Activated CD8-positive, alpha-beta memory T cell treated with anti-CD3 and anti-CD28 coated beads, Interleukin-2, amount 10 ng/mL, durations not matched to agents 7 days and 5 days (primary cell): ENCODE measurements around the gene HBS1L. TPM values are rescaled to one million over a fixed set of nuclear protein-coding genes. Genes with fewer than 3 reads are reported as not detected.
A peak's percentile ranks its signal among the peaks of the same experiment; 100 is the strongest.

ENCODE experiments used
- ATAC-seq: fragments of 150-1000 bp; cut with Tn5 transposase; one replicate; pipeline ENCODE4 v1.10.0; 2021; ENCODE audit warnings: moderate library complexity
- CTCF ChIA-PET: fragments of 350-600 bp; sonication (Branson Sonifier 250); formaldehyde crosslinking; loops from one replicate; lab custom pipeline; 2021; ENCODE audit warnings: antibody characterized with exemption; lab: Charles Lee
- DNase-seq: peaks from one replicate; pipeline ENCODE4 v3.0.0-alpha.2; 2020
- H3K27ac Mint-ChIP-seq: one replicate; pipeline ENCODE4 v1.8.0; 2021; ENCODE audit warnings: mild to moderate bottlenecking, mixed read lengths
- H3K27me3 Mint-ChIP-seq: one replicate; pipeline ENCODE4 v1.8.0; 2021; ENCODE audit warnings: mixed read lengths
- H3K36me3 Mint-ChIP-seq: one replicate; pipeline ENCODE4 v1.8.0; 2021; ENCODE audit warnings: mild to moderate bottlenecking, mixed read lengths
- H3K4me1 Mint-ChIP-seq: one replicate; pipeline ENCODE4 v1.8.0; 2021; ENCODE audit warnings: mixed read lengths
- H3K4me3 Mint-ChIP-seq: one replicate; pipeline ENCODE4 v1.8.0; 2021; ENCODE audit warnings: mild to moderate bottlenecking, moderate library complexity, mixed read lengths
- H3K9me3 Mint-ChIP-seq: one replicate; pipeline ENCODE4 v1.8.0; 2022; ENCODE audit warnings: low read depth, mixed read lengths
- total RNA-seq, 2 experiments: library from RNA; stranded (reverse); gene quantifications; one replicate each; pipeline ENCODE4 v1.2.3, GENCODE V29; 2021

Gene HBS1L
- total RNA-seq, 2 experiments from 2014 or later: 92.2 to 112 TPM

- Mint-ChIP-seq H3K27me3 (no peaks in the 10 kb centered on the region), H3K9me3 (no peaks in the 10 kb centered on the region), H3K36me3 (peaks cover 4% of the 10 kb centered on the region), H3K4me3 (no peak overlapping the region), H3K4me1 (no peaks in the 10 kb centered on the region), H3K27ac (no peak overlapping the region)
- CTCF ChIA-PET: interaction anchor here (2.0 kb wide), 1 partner anchor 8 kb away, joined by 8 read pairs; no protein-coding TSS in a partner anchor
- ATAC-seq (no peak), DNase-seq (no peak)
Observed at GRCh38 chr6:134948691-134949090, 105.9 kb downstream of the HBS1L start.

DNA sequence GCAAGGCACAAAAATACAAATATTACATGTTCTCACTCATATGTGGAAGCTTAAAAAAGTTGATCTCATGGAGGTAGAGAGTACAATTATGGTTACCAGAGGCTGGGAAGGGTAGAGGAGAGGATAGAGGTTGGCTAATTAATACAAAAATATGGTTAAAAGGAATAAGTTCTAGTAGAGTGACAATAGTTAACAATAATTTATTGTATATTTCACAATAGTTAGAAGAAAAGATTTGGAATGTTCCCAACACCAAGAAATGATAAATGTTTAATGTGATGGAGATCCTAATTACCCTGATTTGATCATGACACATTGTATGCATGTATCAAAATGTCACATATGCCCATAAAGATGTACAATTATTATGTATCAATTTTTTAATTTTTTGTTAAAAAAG lies 106.5 kb downstream of the HBS1L start:
- H3K27me3 Mint-ChIP-seq: no peaks in the 10 kb centered on the region
- H3K9me3 Mint-ChIP-seq: no peaks in the 10 kb centered on the region
- no peaks in the 10 kb centered on the region for H3K4me1 Mint-ChIP-seq

DNA sequence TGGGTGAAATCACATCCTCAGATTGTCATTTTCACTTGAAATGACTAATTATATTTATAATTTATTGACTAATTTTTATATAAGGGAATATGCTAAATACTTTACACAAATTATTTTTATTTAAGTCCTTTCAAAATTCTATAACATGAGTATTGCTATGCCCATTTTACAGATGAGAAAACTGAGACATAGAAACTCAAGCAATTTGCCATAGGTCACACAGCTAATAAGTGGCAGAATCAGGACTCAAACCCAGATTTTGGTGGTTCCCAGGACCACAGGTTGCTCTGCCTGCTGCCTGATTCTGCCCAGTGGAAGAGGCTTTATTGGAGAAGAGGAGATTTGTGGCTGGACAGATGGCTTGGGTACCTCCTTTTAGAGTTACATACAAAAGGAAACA lies 109.6 kb downstream of the HBS1L start:
- H3K27ac Mint-ChIP-seq: no peak overlapping the region
- no peak overlapping the region for H3K4me3 Mint-ChIP-seq
- ATAC-seq (no peak), DNase-seq (no peak)
- peaks cover 4% of the 10 kb centered on the region for H3K36me3 Mint-ChIP-seq
- CTCF ChIA-PET: no interaction called here
- no peaks in the 10 kb centered on the region for H3K4me1 Mint-ChIP-seq
- no peaks in the 10 kb centered on the region for H3K9me3 Mint-ChIP-seq
- H3K27me3 Mint-ChIP-seq: no peaks in the 10 kb centered on the region

More for the DNA sequence above, 106.5 kb downstream of the HBS1L start:
- H3K36me3 Mint-ChIP-seq: peaks cover 4% of the 10 kb centered on the region
- ATAC-seq (no peak), DNase-seq (no peak)
- H3K27ac Mint-ChIP-seq: no peak overlapping the region
- H3K4me3 Mint-ChIP-seq: no peak overlapping the region
- CTCF ChIA-PET: interaction anchor here (2.0 kb wide), 1 partner anchor 7 kb away, joined by 8 read pairs; no protein-coding TSS in a partner anchor

GRCh38 chr6:134943522-134944111 lies 111.0 kb downstream of the HBS1L start:
- CTCF ChIA-PET: interaction anchor here (0.9 to 1.5 kb wide), 2 partner anchors 60 to 120 kb away, joined by 3 to 4 read pairs; no protein-coding TSS in a partner anchor
- peaks cover 4% of the 10 kb centered on the region for H3K36me3 Mint-ChIP-seq
- H3K4me3 Mint-ChIP-seq: no peak overlapping the region
- peaks cover 8% of the 10 kb centered on the region for H3K4me1 Mint-ChIP-seq
- H3K27ac Mint-ChIP-seq: no peak overlapping the region
- H3K27me3 Mint-ChIP-seq: no peaks in the 10 kb centered on the region
- no peaks in the 10 kb centered on the region for H3K9me3 Mint-ChIP-seq
- ATAC-seq: no peak
- DNase-seq: no peak

DNA sequence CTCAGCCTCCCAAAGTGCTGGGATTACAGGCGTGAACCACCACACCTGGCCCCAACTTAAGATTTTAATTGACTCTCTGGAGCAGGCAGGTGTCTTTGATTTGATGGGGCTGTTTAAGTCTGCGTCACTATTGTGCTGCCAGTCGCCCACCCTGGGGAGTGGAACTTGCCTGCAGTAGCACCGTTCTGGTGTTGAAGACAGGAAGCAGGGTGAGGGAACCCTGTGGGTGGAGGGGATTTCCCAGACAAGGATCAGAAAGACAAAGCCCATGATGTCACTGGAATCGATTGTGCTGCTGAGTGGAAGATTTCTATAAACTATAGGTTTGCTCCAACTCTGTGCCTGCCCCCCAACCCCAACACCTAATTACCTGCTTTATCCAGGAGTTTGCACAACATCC lies 115.7 kb downstream of the HBS1L start:
- ATAC-seq (peak; percentile 79), DNase-seq (peak; percentile 64)
- H3K27ac Mint-ChIP-seq: no peak overlapping the region
- no peaks in the 10 kb centered on the region for H3K9me3 Mint-ChIP-seq
- H3K4me3 Mint-ChIP-seq: no peak overlapping the region
- peaks cover 11% of the 10 kb centered on the region for H3K4me1 Mint-ChIP-seq
- H3K36me3 Mint-ChIP-seq: no peaks in the 10 kb centered on the region
- H3K27me3 Mint-ChIP-seq: no peaks in the 10 kb centered on the region
- CTCF ChIA-PET: interaction anchor here (2.1 to 3.4 kb wide), 6 partner anchors 20 to 815 kb away, joined by 8 to 24 read pairs (median 17); no protein-coding TSS in a partner anchor

DNA sequence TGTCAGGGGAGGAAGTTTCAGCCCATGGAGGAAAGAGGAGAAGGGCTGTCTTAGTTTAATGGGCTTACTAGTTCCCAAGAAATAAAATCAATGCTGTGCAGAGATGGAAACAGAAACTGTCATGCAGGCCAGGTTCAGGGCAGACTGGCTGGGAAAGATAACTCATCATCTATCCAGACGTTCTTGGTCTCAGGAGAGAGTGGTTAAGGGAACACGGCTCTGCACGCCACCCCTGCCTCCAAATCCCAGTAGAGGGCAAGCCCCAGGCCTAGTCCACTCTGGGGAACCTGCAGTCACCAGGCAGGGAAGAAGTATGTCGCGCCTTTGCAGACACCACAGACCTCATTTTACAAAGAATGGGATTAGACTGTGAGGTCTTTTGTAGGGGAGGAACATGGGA lies 117.2 kb downstream of the HBS1L start:
- ATAC-seq: no peak
- Mint-ChIP-seq H3K4me3 (no peak overlapping the region), H3K27ac (no peak overlapping the region), H3K4me1 (peaks cover 11% of the 10 kb centered on the region), H3K9me3 (no peaks in the 10 kb centered on the region), H3K36me3 (no peaks in the 10 kb centered on the region), H3K27me3 (no peaks in the 10 kb centered on the region)
- DNase-seq: no peak
- CTCF ChIA-PET: no interaction called here

DNA sequence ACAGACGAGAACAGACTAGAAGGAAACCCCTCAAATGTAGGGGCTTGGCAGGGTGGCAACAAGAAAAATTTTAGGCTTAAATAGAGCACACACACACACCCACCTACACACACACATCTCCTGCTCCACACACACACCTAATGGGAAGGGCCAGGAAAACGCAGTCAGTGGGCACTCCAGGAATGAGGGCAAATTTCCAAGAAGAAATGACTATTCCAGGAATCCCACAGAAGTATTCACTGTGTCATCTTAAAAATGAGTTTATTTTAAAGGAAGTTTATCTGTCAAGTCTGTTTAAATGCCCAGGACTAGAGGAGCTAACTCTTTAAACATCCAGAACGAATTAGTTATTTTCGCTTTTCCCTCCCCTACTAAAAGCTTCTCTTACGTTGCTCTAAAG lies 117.7 kb downstream of the HBS1L start:
- Mint-ChIP-seq H3K4me3 (no peak overlapping the region), H3K27me3 (no peaks in the 10 kb centered on the region), H3K9me3 (no peaks in the 10 kb centered on the region), H3K36me3 (no peaks in the 10 kb centered on the region), H3K27ac (no peak overlapping the region), H3K4me1 (peaks cover 11% of the 10 kb centered on the region)
- CTCF ChIA-PET: no interaction called here
- no peak for DNase-seq
- ATAC-seq: no peak

- no peaks in the 10 kb centered on the region for H3K36me3 Mint-ChIP-seq
- H3K27ac Mint-ChIP-seq: no peak overlapping the region
- CTCF ChIA-PET: interaction anchor here (0.7 kb wide), 1 partner anchor 11 kb away, joined by 3 read pairs; no protein-coding TSS in a partner anchor
- peaks cover 11% of the 10 kb centered on the region for H3K4me1 Mint-ChIP-seq
- no peak overlapping the region for H3K4me3 Mint-ChIP-seq
- H3K9me3 Mint-ChIP-seq: no peaks in the 10 kb centered on the region
- no peak for ATAC-seq
- no peak for DNase-seq
- no peaks in the 10 kb centered on the region for H3K27me3 Mint-ChIP-seq
Observed at GRCh38 chr6:134936476-134936875, 118.1 kb downstream of the HBS1L start.

- H3K9me3 Mint-ChIP-seq: no peaks in the 10 kb centered on the region
- DNase-seq: no peak
- no peak for ATAC-seq
- no peak overlapping the region for H3K27ac Mint-ChIP-seq
- CTCF ChIA-PET: no interaction called here
- H3K4me1 Mint-ChIP-seq: peaks cover 11% of the 10 kb centered on the region
- H3K36me3 Mint-ChIP-seq: no peaks in the 10 kb centered on the region
- no peaks in the 10 kb centered on the region for H3K27me3 Mint-ChIP-seq
- no peak overlapping the region for H3K4me3 Mint-ChIP-seq
Observed at GRCh38 chr6:134934793-134935485, 119.7 kb downstream of the HBS1L start.

DNA sequence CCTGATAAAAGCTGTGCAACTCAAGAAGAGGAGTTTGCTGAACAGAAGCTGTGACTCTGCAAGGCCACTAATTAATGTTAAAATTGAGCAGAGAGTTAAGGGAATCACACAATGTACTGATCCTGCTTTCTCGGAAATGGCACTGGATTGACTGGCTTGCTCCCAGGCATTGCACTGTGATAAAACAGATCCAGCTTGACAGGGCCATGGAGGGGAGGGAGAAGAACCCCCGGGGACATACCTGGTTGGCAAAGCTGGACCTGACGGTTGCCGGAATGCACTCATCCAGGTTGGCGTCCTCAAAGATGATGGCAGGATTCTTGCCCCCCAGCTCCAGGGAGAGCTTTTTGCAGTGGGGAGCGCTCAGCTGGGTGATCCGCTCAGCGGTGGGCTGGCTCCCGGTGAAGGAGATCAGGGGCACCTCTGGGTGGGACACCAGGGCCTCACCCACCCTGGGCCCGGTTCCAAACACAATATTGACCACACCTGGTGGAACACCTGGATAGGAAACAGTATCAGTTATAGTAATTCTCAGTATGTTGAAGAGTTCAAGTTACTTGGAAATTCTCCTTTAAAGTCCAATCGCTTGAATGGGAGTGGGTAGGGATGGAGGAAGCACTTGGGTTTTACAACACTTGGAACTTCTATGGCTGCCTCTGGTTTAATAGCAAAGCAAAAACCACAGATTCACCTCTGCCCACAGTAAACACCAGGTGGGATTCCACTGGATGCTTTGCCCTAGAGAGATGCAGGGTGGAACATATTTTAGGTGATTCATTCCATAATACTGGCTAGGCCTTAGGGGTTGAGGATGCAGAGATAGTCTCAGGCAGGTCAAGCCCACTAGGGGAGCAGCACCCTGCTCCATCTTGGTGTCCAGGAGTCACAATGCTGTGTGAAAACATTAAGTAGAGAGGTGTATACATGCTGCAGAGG lies 121.8 kb downstream of the HBS1L start:
- Mint-ChIP-seq H3K36me3 (peaks cover 2% of the 10 kb centered on the region), H3K4me1 (no peaks in the 10 kb centered on the region), H3K27me3 (no peaks in the 10 kb centered on the region), H3K9me3 (no peaks in the 10 kb centered on the region), H3K4me3 (no peak overlapping the region), H3K27ac (no peak overlapping the region)
- ATAC-seq: no peak
- CTCF ChIA-PET: interaction anchor here (1.3 kb wide), 1 partner anchor 8 kb away, joined by 5 read pairs; no protein-coding TSS in a partner anchor
- no peak for DNase-seq

DNA sequence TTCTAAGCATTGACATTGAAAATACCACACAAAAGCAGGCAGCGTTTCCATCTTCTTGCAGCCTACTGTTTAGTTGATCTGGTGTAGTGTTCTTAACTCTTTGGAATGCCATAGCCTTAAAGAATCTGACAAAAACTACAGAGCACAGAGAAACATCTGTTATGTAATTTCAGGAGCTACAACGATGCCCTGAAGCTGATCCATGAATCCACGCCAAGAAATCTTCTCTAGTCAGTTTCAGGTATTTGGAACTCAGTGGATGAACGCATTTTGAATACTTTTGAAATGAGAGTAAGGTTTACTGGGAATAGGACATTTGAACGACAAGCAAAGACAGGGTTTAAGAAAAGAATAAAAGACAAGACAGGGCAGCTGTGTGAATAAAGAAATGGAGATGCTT lies 122.5 kb downstream of the HBS1L start:
- Mint-ChIP-seq H3K27me3 (no peaks in the 10 kb centered on the region), H3K36me3 (peaks cover 2% of the 10 kb centered on the region), H3K4me1 (no peaks in the 10 kb centered on the region), H3K9me3 (no peaks in the 10 kb centered on the region), H3K4me3 (no peak overlapping the region), H3K27ac (no peak overlapping the region)
- DNase-seq: no peak
- no peak for ATAC-seq
- CTCF ChIA-PET: interaction anchor here (1.3 kb wide), 1 partner anchor 8 kb away, joined by 5 read pairs; no protein-coding TSS in a partner anchor

DNA sequence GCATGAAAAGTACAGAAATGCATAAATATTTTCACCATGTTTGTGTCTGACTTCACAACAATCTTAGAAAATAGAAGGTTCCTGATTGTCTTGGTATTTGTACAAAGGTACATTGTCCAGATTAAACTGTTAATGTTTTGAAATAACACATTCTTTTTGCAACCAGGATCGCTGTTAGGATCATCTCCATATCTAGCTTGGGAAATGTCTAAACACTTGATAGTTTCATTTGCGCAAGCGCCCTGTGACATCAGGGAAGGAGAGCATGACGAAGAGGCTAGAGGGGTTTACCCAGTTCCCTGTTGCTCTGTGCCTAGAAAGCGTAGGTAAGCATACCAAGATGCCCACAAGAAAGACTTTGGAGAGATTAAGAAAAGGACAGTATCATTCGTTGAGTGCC lies 124.2 kb downstream of the HBS1L start:
- Mint-ChIP-seq H3K4me1 (no peaks in the 10 kb centered on the region), H3K27ac (no peak overlapping the region), H3K4me3 (no peak overlapping the region), H3K27me3 (no peaks in the 10 kb centered on the region), H3K36me3 (peaks cover 4% of the 10 kb centered on the region), H3K9me3 (no peaks in the 10 kb centered on the region)
- CTCF ChIA-PET: interaction anchor here (2.2 kb wide), 1 partner anchor 10 kb away, joined by 8 read pairs; no protein-coding TSS in a partner anchor
- DNase-seq (no peak), ATAC-seq (no peak)
